ENCODE measurements around the gene SPDYC.

Gene SPDYC

GRCh38 chr11:65170058-65170534 lies at the start of gene SPDYC:
Gene SPDYC, plus strand, starts transcription at chr11:65170233. Its CDS starts 1,125 bp downstream, at chr11:65171358.
- in situ Hi-C loops (cut with MboI; ENCODE audit: low sequenced_read_pairs), result no loop called here

DNA sequence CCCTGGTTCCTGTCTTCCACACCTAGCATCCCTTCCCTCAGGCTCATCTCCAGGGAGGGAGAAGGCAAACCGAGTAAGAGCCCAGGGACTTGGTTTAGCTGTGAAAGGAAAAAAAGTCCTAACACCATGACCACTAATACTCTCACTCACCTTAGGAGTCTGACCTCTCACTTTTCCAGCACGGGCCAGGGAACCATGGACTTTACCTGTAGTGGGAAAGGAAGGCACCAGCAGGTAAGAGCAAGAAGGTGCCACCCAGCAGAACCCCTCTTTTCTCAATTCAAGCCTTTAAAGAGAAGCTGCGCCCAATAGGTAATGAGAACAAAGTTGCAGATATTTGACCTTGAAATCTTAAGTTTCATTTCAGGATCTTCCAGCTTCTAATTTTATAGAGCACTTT lies 49.2 kb upstream of the SPDYC start:
- in situ Hi-C loops (cut with MboI; ENCODE audit: low sequenced_read_pairs), result no loop called here

DNA sequence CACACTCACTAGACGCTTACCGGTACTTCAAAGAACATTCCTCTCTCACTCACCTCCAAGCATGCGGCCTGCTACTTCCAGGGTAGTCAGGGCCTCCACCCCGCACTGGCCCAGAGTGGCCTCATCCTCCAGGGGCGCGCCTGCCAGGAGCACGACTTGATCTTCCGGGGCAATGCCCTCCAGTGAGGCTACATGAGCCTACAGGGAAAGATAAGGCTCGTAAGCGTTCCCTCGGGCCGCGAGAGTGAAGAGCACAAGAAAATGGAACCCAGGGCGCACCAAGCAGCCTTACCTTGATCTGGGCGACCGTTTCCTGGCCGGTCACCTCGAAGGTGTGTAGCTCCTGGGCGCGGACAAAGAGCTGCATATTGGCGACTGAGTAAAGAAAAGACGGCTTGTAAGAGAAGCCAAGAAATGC lies 48.6 kb upstream of the SPDYC start:
- in situ Hi-C loops (cut with MboI; ENCODE audit: low sequenced_read_pairs), result no loop called here

DNA sequence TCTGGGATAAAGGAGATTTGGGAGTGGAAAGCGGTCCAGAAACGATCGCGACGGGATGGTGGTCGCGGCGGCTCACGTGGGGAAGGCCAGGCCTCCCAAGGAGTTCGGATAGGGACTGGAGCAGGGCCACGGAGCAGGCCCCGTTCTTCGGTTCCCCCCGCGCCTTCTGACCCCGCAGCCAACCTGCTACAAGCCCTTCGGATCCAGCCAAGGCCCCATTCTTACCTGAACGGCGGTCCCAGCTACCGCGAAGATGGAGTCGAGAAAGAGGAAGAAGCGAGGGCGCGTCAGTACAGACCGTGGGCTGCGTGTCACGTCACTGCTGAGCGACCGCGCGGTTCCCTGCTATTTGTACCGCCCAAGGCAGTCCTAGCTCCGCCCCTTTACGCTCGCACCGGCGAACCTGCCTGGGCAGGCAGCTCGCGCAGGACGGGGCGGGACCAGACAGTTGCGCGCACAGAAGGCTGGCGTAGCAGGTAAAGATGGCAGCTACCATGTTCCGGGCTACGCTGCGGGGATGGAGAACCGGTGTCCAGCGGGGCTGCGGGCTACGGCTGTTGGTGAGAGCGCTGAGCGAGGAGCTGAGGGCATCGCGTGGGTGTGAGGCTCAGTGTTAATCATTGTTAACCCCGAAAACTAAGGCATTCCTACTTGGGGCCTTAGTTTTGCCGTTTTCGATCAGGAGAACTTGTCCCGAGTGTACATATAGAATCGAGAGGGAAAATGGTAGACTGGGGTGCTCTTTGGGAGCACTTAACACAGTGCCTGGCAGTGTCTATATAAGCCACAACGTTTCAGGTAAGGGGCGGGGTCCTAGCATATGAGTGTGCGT lies 48.0 kb upstream of the SPDYC start, which contains the start of the genes FAU and MRPL49:
TSS of gene FAU (minus strand) at position 270 of the 832 bp plus-strand sequence. CDS start 321 bp downstream, outside the sequence.
TSS of gene MRPL49 (plus strand) at position 457 of the 832 bp plus-strand sequence. CDS start at position 483, 26 bp downstream.
- in situ Hi-C loops (cut with MboI; ENCODE audit: low sequenced_read_pairs), result no loop called here

DNA sequence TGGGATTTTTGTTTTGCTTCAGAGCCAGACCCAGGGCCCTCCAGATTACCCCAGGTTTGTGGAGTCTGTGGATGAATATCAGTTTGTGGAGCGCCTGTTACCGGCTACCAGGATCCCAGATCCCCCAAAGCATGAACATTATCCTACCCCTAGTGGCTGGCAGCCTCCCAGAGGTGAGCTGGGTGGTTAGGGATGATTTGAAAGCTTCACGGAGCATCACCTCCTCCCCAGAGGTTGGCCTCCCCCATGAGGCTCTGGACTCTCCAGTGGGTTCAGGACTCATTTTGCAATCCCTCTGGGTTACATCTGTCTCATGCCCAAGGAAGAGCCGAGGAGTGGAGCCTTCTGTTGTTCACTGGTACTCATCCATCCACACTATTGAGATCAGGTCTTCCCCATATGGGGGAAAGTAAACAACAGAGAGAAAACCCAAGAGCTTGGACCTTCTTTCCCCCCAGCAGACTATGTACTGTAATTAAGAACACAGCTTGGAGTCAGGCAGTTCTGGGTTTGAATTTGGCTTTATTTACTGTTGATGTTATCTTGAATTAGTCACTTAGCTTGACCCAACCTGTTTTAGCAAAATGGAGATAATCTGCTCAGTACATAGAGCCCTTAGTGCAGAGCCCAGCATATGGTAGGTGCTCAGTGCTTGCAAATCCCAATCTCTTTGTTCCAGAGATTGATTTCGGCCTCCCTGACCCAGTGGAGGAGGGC lies 45.4 kb upstream of the SPDYC start:
- in situ Hi-C loops (cut with MboI; ENCODE audit: low sequenced_read_pairs), result no loop called here

- in situ Hi-C loops (cut with MboI; ENCODE audit: low sequenced_read_pairs), result no loop called here
These were observed 44.6 kb upstream of the SPDYC start for GRCh38 chr11:65125197-65126056.

GRCh38 chr11:65126624-65127274 lies 43.3 kb upstream of the SPDYC start:
- in situ Hi-C loops (cut with MboI; ENCODE audit: low sequenced_read_pairs), result no loop called here

DNA sequence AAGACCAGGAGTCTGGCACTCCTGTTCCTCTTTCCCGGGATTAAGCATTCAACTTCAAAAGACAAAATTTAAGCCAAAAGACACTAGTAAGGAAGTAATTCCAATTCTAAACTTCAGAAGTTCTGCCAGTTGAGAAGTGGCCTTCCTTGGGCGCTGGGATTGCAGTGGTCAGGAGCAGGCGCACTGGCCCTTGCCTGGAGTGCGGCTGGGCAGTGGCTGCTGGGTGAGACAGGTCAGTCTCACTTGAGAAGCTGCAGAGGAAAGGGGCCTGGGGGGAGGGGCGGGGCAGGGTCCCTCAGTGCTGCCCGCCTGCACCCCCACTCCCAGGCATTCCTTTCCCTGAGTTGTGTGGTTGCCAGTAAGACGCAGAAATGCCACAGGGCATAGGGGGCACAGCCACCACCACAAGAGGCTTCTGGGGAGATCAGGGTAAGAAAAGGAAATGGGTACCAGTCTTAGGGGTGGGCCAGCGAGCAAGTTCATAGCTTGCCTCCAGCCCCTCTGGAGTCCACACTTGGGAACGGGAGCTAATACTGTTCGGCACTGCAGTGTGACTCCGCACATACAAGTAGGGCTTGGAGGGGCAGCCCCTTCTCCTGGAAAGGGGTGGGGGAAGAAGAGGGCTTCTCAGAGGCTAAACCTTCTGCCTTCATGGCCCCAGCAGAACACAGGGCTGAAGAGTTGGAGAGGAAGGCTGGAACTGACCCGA lies 42.4 kb upstream of the SPDYC start:
- in situ Hi-C loops (cut with MboI; ENCODE audit: low sequenced_read_pairs), result no loop called here

GRCh38 chr11:65128182-65129145 lies 41.6 kb upstream of the SPDYC start:
- in situ Hi-C loops (cut with MboI; ENCODE audit: low sequenced_read_pairs), result no loop called here

- in situ Hi-C loops (cut with MboI; ENCODE audit: low sequenced_read_pairs), result no loop called here
These were observed 40.2 kb upstream of the SPDYC start for GRCh38 chr11:65129649-65130441.

GRCh38 chr11:65130631-65131416 lies 39.2 kb upstream of the SPDYC start:
- in situ Hi-C loops (cut with MboI; ENCODE audit: low sequenced_read_pairs), result no loop called here

- in situ Hi-C loops (cut with MboI; ENCODE audit: low sequenced_read_pairs), result no loop called here
These were observed 38.6 kb upstream of the SPDYC start for GRCh38 chr11:65131417-65131776.

DNA sequence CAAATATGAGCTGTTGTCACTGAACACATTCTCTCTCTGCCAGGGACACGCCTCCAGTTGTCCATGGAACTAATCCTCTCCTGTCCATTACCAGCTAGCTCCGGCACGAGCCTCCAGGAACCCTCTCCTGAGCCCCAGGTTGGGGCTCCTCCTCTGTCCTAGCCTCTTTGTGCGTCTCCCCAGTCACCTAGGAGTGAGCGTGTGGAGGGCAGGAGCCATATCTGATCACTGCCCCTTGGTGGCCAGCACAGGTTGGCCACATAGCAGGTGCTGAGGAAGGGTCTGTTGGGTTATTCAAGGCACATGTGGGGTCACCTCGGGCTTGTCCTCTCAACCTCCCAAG lies 38.2 kb upstream of the SPDYC start:
- in situ Hi-C loops (cut with MboI; ENCODE audit: low sequenced_read_pairs), result no loop called here

DNA sequence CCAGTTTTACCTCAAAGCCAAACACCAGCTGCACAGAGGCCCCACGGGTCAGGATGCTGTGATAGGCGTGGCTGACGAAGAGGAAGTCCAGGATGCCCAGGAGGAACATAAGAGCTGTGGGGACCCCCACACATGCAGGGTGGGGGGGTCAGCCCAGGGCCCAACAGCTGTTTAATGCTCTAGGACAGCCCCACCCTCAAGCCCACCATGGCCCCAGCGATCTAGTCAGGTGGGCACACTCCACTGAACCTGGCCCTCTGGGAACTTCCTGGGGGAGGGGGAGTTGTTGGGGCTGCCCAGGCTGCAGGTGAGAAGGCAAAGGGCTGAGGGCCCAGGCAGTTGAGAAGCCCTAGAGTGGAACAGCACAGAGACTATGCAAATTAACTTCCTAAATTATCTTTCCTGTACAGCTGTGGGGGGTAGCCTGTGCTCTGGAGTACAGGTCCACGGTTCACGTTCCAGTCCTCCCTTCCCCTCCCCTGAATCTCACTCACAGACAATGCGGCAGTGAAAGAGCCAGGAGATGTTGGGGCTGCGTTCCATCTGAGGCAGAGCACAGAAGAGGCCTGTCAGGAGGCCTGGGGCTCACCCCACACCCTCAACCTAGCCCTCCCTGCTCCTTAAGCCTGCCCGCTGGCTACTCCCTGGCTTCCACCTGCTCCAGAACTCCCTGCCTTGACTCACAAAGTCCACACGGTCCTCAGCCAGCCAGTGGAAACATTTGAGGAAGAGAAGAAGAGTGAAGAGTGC lies 37.6 kb upstream of the SPDYC start:
- in situ Hi-C loops (cut with MboI; ENCODE audit: low sequenced_read_pairs), result no loop called here

DNA sequence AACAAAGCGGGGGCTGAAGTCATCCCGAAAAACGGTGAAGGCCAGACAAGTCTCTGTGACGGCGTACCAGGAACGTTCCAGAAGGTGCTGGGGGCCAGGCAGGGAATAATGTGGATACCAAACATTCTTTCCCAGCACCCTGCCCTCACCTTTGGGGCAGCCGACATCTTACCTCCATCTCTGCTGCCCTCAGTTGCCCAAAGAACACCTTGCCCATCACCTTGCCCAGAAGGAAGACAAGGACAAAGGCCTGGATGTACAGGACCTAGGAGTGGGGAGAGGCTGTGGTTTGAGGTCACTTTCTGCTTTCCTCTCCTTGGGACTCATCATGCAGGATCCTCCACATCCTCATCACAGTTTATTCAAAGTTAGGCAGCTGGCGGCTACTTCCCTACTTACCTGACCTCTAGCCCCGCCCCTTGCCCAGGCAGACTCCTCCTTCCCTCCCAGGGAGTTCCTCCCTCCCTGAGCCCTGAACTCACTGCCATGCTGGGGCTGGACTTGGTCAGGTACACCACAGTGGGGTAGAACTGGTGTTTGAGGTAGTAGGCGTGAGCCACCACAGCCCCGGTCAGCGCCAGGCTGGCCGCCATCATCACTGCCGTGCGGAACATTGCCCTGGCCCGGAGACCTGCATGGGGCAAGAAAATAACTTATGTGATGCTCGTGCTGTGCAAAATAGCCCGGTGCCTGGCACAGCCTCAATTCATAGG lies 36.9 kb upstream of the SPDYC start:
- in situ Hi-C loops (cut with MboI; ENCODE audit: low sequenced_read_pairs), result no loop called here

DNA sequence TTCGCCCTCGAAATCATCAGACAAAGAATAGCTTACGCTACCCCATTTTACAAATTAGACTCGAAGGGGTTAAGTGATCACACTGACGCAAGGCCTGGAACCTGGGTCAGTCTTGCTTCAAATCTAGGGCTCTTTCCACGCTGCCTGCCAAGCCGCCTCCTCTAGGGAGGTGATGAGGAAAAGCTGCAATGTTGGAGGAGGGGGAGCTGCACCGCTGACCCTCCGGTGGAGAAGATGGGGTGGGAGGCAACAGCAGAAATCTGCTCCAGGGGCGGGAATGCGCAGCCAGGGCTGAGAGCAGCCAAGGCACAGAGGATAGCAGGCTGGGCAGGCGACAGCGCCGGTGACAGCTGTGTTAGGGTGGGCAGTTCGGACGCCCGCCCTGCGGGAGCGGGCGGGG lies 36.3 kb upstream of the SPDYC start:
- in situ Hi-C loops (cut with MboI; ENCODE audit: low sequenced_read_pairs), result no loop called here
